Lung (tissue), 12 donors: ENCODE measurements around the gene PTPRB. TPM values are rescaled to one million over a fixed set of nuclear protein-coding genes. Genes with fewer than 3 reads are reported as not detected.

Experiments
- ATAC-seq: fragments of 200-7000 bp; cut with Tn5 transposase; one replicate; pipeline ENCODE4 v1.9.1; 2020; ENCODE audit warnings: moderate number of reproducible peaks; ENCODE audit not compliant: insufficient read depth, low FRiP score
- DNase-seq, 3 donors: peaks; one replicate each; pipeline ENCODE4 v3.0.0-alpha.2; 2013 to 2017
- H3K27ac ChIP-seq, 2 donors: one replicate each; pipeline ENCODE4 v1.5.1; 2013; ENCODE audit warnings: mild to moderate bottlenecking in 2 of 2, moderate library complexity in 2 of 2, control low read depth in 1 of 2, inconsistent platforms in 1 of 2, low read depth in 1 of 2, low read length in 1 of 2
- H3K27me3 ChIP-seq, 3 donors: one replicate each; pipeline ENCODE4 v1.5.1; 2013; ENCODE audit warnings: low read length in 2 of 3; ENCODE audit not compliant: control insufficient read depth in 3 of 3, insufficient read depth in 3 of 3
- H3K36me3 ChIP-seq, 4 donors: one replicate each; pipeline ENCODE4 v1.5.1; 2013; ENCODE audit warnings: low read length in 4 of 4, mild to moderate bottlenecking in 1 of 4, moderate library complexity in 1 of 4; ENCODE audit not compliant: control insufficient read depth in 4 of 4, insufficient read depth in 4 of 4
- H3K4me1 ChIP-seq, 5 donors: one replicate each; pipeline ENCODE4 v1.5.1; 2013; ENCODE audit warnings: low read length in 5 of 5, mild to moderate bottlenecking in 2 of 5, moderate library complexity in 1 of 5; ENCODE audit not compliant: control insufficient read depth in 5 of 5, insufficient read depth in 5 of 5
- H3K4me3 ChIP-seq: one replicate; pipeline ENCODE4 v1.5.1; 2013; ENCODE audit warnings: mild to moderate bottlenecking, control low read depth, moderate library complexity
- H3K9ac ChIP-seq, 2 donors: one replicate each; pipeline ENCODE4 v1.5.1; 2013; ENCODE audit warnings: low read length in 2 of 2, control low read depth in 1 of 2; ENCODE audit not compliant: insufficient read depth in 1 of 2
- H3K9me3 ChIP-seq, 4 donors: one replicate each; pipeline ENCODE4 v1.5.1; 2013; ENCODE audit warnings: low read length in 3 of 4, mild to moderate bottlenecking in 1 of 4, moderate library complexity in 1 of 4; ENCODE audit not compliant: control insufficient read depth in 4 of 4, insufficient read depth in 3 of 4
- CTCF ChIP-seq: IDR thresholded peaks from 2 replicates; pipeline ENCODE4 v1.5.1; 2012; ENCODE audit warnings: mild to moderate bottlenecking; ENCODE audit errors: control extremely low read depth, extremely low read depth
- WGBS, 2 donors: extraction: QIAGEN DNeasy Blood & Tissue Kit; methylation state at CpG; one replicate each; pipeline ENCODE4 v1.1.7; 2013; 5-methylcytosine and 5-hydroxymethylcytosine counted together
- polyA plus RNA-seq, 2 donors: library from polyadenylated mRNA; stranded (reverse); fragments of 200-250 nt; gene quantifications; one replicate each; pipeline ENCODE4 v1.2.1, GENCODE V29; 2013
- total RNA-seq, 2 donors: library from RNA; depleted of rRNA in 1 of 2; stranded (reverse); fragments of >200 nt in 1 of 2; gene quantifications; one replicate each; pipeline ENCODE4 v1.2.1, GENCODE V29; 2014 to 2021
- donor health status: control.
- donor health status: control.
- donor health status: Bipolar disorder and iron deficiency.
- donor health status: healthy.
- donor health status: DM: yes; HTN: yes; CAD: no.

The PTPRB gene
- total and polyA plus RNA-seq, 4 donors: 15.5 to 93.6 (median 47.9) TPM

GRCh38 chr12:70641691-70642090, 4.5 kb upstream of the PTPRB start:
- ATAC-seq (no peak), DNase-seq (peak in 2 of 3 donors; percentile 17 to 49)
- Histone ChIP-seq H3K9ac (no peak overlapping the region), H3K27ac (no peak overlapping the region), H3K4me3 (no peak overlapping the region), H3K27me3 (no peaks in the 10 kb centered on the region), H3K4me1 (peaks cover 2 to 18% (median 6%) of the 10 kb centered on the region in 5 donors), H3K9me3 (no peaks in the 10 kb centered on the region), H3K36me3 (no peaks in the 10 kb centered on the region)
- no peak for TF ChIP-seq CTCF
- 67 to 72% methylated on average over 2 of the region's 2 CpGs for WGBS, 2 donors

- Histone ChIP-seq H3K36me3 (no peaks in the 10 kb centered on the region), H3K9ac (no peak overlapping the region), H3K4me3 (no peak overlapping the region), H3K27ac (no peak overlapping the region), H3K4me1 (peaks cover under 1 to 11% (median 4%) of the 10 kb centered on the region in 5 donors), H3K27me3 (no peaks in the 10 kb centered on the region), H3K9me3 (no peaks in the 10 kb centered on the region)
- no peak for ATAC-seq
- 82 to 100% methylated on average over 1 of the region's 1 CpG for WGBS, 2 donors
- no peak for TF ChIP-seq CTCF
- DNase-seq: no peak
These were observed 3.7 kb upstream of the PTPRB start for GRCh38 chr12:70640901-70641300.

- H3K9me3 ChIP-seq: no peaks in the 10 kb centered on the region
- no peaks in the 10 kb centered on the region for H3K36me3 ChIP-seq
- H3K4me1 ChIP-seq: peaks cover 0 to 7% (median 0%) of the 10 kb centered on the region in 5 donors
- H3K27me3 ChIP-seq: no peaks in the 10 kb centered on the region
- H3K9ac ChIP-seq: no peak overlapping the region
- WGBS, 2 donors: 96 to 98% methylated on average over 2 of the region's 2 CpGs
- no peak for TF ChIP-seq CTCF
- DNase-seq (no peak), ATAC-seq (no peak)
- no peak overlapping the region for H3K27ac ChIP-seq
- no peak overlapping the region for H3K4me3 ChIP-seq
These were observed 2.3 kb upstream of the PTPRB start for GRCh38 chr12:70639535-70639934.
